GM21360 (cell line): Measurements from ENCODE around the gene AGMAT.

Source experiments
- ATAC-seq: cut with Tn5 transposase; IDR thresholded peaks from one replicate; pipeline ENCODE4 v1.9.1; 2021; ENCODE audit warnings: mild to moderate bottlenecking, moderate library complexity; ENCODE audit not compliant: unreplicated experiment

The AGMAT gene

GRCh38 chr1:15584489-15585363 is at the start of gene AGMAT:
Gene AGMAT, minus strand, starts transcription at chr1:15585051. Its CDS starts 84 bp downstream, at chr1:15584967.
- no peak for ATAC-seq

- no peak for ATAC-seq
Observed at GRCh38 chr1:15633756-15634420, 49.0 kb upstream of the AGMAT start.

- ATAC-seq: no peak
Observed at GRCh38 chr1:15628003-15628402, 43.2 kb upstream of the AGMAT start.

- peak; percentile 49 for ATAC-seq
Observed at GRCh38 chr1:15627343-15627988, 42.6 kb upstream of the AGMAT start.

GRCh38 chr1:15626269-15626950 is 41.6 kb upstream of the AGMAT start:
- ATAC-seq: no peak

GRCh38 chr1:15625056-15625917 is 40.4 kb upstream of the AGMAT start:
- ATAC-seq: no peak

GRCh38 chr1:15624133-15624714 is 39.4 kb upstream of the AGMAT start:
- ATAC-seq: no peak

- ATAC-seq: no peak
Observed at GRCh38 chr1:15623435-15623834, 38.6 kb upstream of the AGMAT start.

GRCh38 chr1:15622712-15623373 is 38.0 kb upstream of the AGMAT start:
- ATAC-seq: no peak

GRCh38 chr1:15621975-15622374 is 37.1 kb upstream of the AGMAT start:
- ATAC-seq: no peak

GRCh38 chr1:15620902-15621682 is 36.2 kb upstream of the AGMAT start:
- ATAC-seq: no peak

GRCh38 chr1:15620155-15620545 is 35.3 kb upstream of the AGMAT start:
- ATAC-seq: no peak

GRCh38 chr1:15618655-15619525 is 34.0 kb upstream of the AGMAT start:
- ATAC-seq: no peak

GRCh38 chr1:15618077-15618654 is 33.3 kb upstream of the AGMAT start:
- no peak for ATAC-seq

GRCh38 chr1:15617173-15618076 is 32.6 kb upstream of the AGMAT start, which contains the start of gene DDI2:
Gene DDI2, plus strand, starts transcription at chr1:15617458. Its CDS starts 213 bp downstream, at chr1:15617671.
- peak; percentile 67 for ATAC-seq
